ENCODE results near the gene BMP15. TPM values are rescaled to one million over a fixed set of nuclear protein-coding genes. Genes with fewer than 3 reads are reported as not detected.

BMP15 gene
- total and polyA plus RNA-seq, 4 donors, result not detected

DNA sequence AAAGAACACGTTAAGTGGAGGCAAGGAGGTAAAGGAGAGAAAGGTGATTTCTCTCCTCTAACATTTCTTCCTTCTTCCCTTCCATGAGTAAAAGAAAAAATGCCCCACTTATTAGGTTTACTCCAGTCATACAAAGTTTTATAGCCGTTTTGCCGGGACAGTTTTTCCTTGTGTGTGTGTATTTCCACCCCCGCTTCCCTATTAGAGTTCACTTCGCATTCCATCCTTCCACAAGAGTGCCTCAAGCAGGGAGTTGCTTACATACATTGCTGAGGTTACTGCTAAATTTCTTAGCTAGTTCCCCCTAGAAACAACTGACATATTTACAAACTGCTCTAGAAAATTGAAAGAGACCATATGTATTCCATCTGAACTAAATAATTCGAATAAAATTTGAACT is 45.2 kb upstream of the BMP15 start (continued):
- TF ChIP-seq, protein P1, sequence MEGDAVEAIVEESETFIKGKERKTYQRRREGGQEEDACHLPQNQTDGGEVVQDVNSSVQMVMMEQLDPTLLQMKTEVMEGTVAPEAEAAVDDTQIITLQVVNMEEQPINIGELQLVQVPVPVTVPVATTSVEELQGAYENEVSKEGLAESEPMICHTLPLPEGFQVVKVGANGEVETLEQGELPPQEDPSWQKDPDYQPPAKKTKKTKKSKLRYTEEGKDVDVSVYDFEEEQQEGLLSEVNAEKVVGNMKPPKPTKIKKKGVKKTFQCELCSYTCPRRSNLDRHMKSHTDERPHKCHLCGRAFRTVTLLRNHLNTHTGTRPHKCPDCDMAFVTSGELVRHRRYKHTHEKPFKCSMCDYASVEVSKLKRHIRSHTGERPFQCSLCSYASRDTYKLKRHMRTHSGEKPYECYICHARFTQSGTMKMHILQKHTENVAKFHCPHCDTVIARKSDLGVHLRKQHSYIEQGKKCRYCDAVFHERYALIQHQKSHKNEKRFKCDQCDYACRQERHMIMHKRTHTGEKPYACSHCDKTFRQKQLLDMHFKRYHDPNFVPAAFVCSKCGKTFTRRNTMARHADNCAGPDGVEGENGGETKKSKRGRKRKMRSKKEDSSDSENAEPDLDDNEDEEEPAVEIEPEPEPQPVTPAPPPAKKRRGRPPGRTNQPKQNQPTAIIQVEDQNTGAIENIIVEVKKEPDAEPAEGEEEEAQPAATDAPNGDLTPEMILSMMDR (IDR thresholded peaks at IDR 0.05; ENCODE audit: low read depth, low read length, missing input control), result no peak

DNA sequence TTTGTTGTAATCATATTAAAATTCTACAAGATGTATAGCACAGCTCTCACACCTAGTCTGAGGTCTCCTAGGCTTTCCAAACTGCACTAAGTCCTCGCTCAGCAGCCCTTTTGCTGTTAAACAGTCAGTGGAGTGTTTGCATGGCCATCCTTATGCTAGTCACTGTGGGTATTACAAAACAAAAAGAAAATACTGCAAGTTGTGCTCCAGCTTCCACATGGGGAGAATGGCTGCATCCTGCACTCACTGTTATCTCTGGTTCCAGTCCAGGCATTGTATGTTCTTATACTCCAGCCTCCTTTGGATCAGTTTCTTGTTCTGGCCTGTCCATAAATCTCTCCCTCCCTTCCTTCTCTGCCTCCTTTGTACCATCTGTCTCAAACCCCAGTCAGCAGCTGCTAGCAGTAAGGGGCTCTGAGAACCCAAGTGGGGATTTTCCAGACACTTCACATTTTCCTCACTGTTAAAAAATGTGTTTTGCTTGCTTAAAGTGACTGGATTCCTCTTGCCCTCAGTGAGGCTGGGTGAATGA is 38.5 kb upstream of the BMP15 start:
- Histone ChIP-seq H3K4me1 (ENCODE audit: control insufficient read depth in 4 of 4, insufficient read depth in 4 of 4, low read length in 3 of 4) (no peaks in the 10 kb centered on the region), H3K4me3 (ENCODE audit: low read depth in 1 of 3, low read length in 3 of 3) (no peak overlapping the region), H3K36me3 (ENCODE audit: control insufficient read depth in 4 of 4, insufficient read depth in 3 of 4, low read depth in 1 of 4, low read length in 3 of 4) (no peaks in the 10 kb centered on the region), H3K9ac (ENCODE audit: low read depth in 1 of 2, low read length in 2 of 2) (no peak overlapping the region), H3K27me3 (ENCODE audit: control insufficient read depth in 4 of 4, insufficient read depth in 4 of 4, low read length in 3 of 4) (no peaks in the 10 kb centered on the region), H3K9me3 (ENCODE audit: control insufficient read depth in 4 of 4, low read length in 3 of 4) (no peaks in the 10 kb centered on the region), H3K27ac (ENCODE audit: low read depth in 1 of 2, low read length in 2 of 2) (no peak overlapping the region)
- 89% methylated on average over 1 of the region's 1 CpG for WGBS
- TF ChIP-seq, protein P2, sequence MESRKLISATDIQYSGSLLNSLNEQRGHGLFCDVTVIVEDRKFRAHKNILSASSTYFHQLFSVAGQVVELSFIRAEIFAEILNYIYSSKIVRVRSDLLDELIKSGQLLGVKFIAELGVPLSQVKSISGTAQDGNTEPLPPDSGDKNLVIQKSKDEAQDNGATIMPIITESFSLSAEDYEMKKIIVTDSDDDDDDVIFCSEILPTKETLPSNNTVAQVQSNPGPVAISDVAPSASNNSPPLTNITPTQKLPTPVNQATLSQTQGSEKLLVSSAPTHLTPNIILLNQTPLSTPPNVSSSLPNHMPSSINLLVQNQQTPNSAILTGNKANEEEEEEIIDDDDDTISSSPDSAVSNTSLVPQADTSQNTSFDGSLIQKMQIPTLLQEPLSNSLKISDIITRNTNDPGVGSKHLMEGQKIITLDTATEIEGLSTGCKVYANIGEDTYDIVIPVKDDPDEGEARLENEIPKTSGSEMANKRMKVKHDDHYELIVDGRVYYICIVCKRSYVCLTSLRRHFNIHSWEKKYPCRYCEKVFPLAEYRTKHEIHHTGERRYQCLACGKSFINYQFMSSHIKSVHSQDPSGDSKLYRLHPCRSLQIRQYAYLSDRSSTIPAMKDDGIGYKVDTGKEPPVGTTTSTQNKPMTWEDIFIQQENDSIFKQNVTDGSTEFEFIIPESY (IDR thresholded peaks at IDR 0.05), result no peak
- no peak for TF ChIP-seq TAF1 (conservative IDR thresholded peaks at IDR 0.05)
- TF ChIP-seq EGR1 (IDR thresholded peaks at IDR 0.05; ENCODE audit: low read depth in 2 of 2), result no peak
- TF ChIP-seq YY1 (IDR thresholded peaks at IDR 0.05), result no peak
- no peak for TF ChIP-seq SP1 (IDR thresholded peaks at IDR 0.05)
- TF ChIP-seq RAD21 (IDR thresholded peaks at IDR 0.05), result no peak
- TF ChIP-seq, protein P1 (IDR thresholded peaks at IDR 0.05; ENCODE audit: low read depth, low read length, missing input control), result no peak
- TF ChIP-seq HNF4G (IDR thresholded peaks at IDR 0.05), result no peak
- TF ChIP-seq GABPA (IDR thresholded peaks at IDR 0.05 in 1 of 2, conservative IDR thresholded peaks at IDR 0.05 in 1 of 2), result no peak
- no peak for DNase-seq (ENCODE audit: low spot score)

DNA sequence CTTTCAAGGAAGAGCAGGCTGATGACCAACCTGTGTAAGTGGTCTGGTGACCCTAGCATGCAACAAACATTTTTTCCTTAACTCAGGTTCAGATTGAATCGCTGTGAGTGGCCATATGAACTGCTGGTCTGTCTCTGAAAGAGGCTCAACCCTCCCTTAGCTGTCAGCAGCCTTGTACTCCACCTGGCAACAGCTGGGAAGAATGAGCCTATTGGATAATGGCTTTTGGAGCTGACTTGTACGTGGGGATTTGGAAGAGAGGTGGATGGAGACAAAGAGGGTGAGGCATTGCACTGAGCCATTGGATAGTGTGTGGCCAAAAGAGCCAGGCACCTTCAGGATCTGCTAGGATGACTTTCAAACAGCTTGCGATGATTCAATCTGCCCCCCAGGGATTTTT is 35.7 kb upstream of the BMP15 start:
- Histone ChIP-seq H3K36me3 (ENCODE audit: control insufficient read depth in 4 of 4, insufficient read depth in 3 of 4, low read depth in 1 of 4, low read length in 3 of 4) (no peaks in the 10 kb centered on the region), H3K4me1 (ENCODE audit: control insufficient read depth in 4 of 4, insufficient read depth in 4 of 4, low read length in 3 of 4) (no peaks in the 10 kb centered on the region), H3K9me3 (ENCODE audit: control insufficient read depth in 4 of 4, low read length in 3 of 4) (no peaks in the 10 kb centered on the region), H3K27me3 (ENCODE audit: control insufficient read depth in 4 of 4, insufficient read depth in 4 of 4, low read length in 3 of 4) (no peaks in the 10 kb centered on the region), H3K4me3 (ENCODE audit: low read depth in 1 of 3, low read length in 3 of 3) (no peak overlapping the region), H3K9ac (ENCODE audit: low read depth in 1 of 2, low read length in 2 of 2) (no peak overlapping the region), H3K27ac (ENCODE audit: low read depth in 1 of 2, low read length in 2 of 2) (no peak overlapping the region)
- DNase-seq (ENCODE audit: low spot score), result no peak
- WGBS, result 79% methylated on average over 3 of the region's 3 CpGs
- no peak for TF ChIP-seq TAF1 (conservative IDR thresholded peaks at IDR 0.05)
- no peak for TF ChIP-seq RAD21 (IDR thresholded peaks at IDR 0.05)
- TF ChIP-seq SP1 (IDR thresholded peaks at IDR 0.05), result no peak
- TF ChIP-seq, protein P2 (IDR thresholded peaks at IDR 0.05), result no peak
- no peak for TF ChIP-seq FOXA2 (IDR thresholded peaks at IDR 0.05)
- TF ChIP-seq HNF4G (IDR thresholded peaks at IDR 0.05), result no peak
- TF ChIP-seq, protein P1 (IDR thresholded peaks at IDR 0.05; ENCODE audit: low read depth, low read length, missing input control), result no peak
- TF ChIP-seq, protein P3, sequence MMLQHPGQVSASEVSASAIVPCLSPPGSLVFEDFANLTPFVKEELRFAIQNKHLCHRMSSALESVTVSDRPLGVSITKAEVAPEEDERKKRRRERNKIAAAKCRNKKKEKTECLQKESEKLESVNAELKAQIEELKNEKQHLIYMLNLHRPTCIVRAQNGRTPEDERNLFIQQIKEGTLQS (IDR thresholded peaks at IDR 0.05), result no peak
- no peak for TF ChIP-seq GABPA (IDR thresholded peaks at IDR 0.05 in 1 of 2, conservative IDR thresholded peaks at IDR 0.05 in 1 of 2)
- TF ChIP-seq, protein P4, sequence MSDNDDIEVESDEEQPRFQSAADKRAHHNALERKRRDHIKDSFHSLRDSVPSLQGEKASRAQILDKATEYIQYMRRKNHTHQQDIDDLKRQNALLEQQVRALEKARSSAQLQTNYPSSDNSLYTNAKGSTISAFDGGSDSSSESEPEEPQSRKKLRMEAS (IDR thresholded peaks at IDR 0.05), result no peak
- TF ChIP-seq YY1 (IDR thresholded peaks at IDR 0.05), result no peak
- TF ChIP-seq RXRA (IDR thresholded peaks at IDR 0.05), result no peak
- TF ChIP-seq NR2F2 (IDR thresholded peaks at IDR 0.05), result no peak
- no peak for TF ChIP-seq HNF4A (conservative IDR thresholded peaks at IDR 0.05)
- no peak for TF ChIP-seq JUND (IDR thresholded peaks at IDR 0.05)
